H1 (cell line): Measurements from ENCODE around the gene GTSE1. TPM values are rescaled to one million over a fixed set of nuclear protein-coding genes. Genes with fewer than 3 reads are reported as not detected.

Source experiments
- CTCF ChIA-PET: fragments of 300-600 bp; sonication (Branson Sonifier 250); formaldehyde crosslinking; loops from one replicate; lab custom pipeline; 2021; ENCODE audit not compliant: partially characterized antibody; lab: Charles Lee
- POLR2A ChIA-PET: fragments of 300-600 bp; sonication (Branson Sonifier 250); formaldehyde crosslinking; loops from one replicate; lab custom pipeline; 2021; ENCODE audit warnings: inconsistent platforms; ENCODE audit not compliant: partially characterized antibody; lab: Charles Lee
- DNase-seq, 2 experiments: peaks; one replicate each; pipeline versions ENCODE4 v3.0.0 to v3.0.0-alpha.2; 2010 to 2022; ENCODE audit warnings: low spot score in 2 of 2, low read depth in 1 of 2, mixed read lengths in 1 of 2
- FAIRE-seq: peaks from 2 replicates; lab custom pipeline; 2011; peaks lifted over from hg19 to GRCh38; lab: Jason Lieb, UNC
- H2AFZ ChIP-seq: 2 replicates; pipeline ENCODE4 v1.8.1; 2012; ENCODE audit warnings: low read length, inconsistent platforms
- H2AK5ac ChIP-seq: 2 replicates; pipeline ENCODE4 v1.6.1; 2013; ENCODE audit warnings: low read depth, low read length
- H2BK120ac ChIP-seq: replicated peaks from 2 replicates; pipeline ENCODE3; 2013; ENCODE audit warnings: low read depth, low read length, inconsistent platforms
- H2BK12ac ChIP-seq: 2 replicates; pipeline ENCODE4 v1.6.1; 2013; ENCODE audit warnings: low read depth, low read length
- H2BK15ac ChIP-seq: 2 replicates; pipeline ENCODE4 v1.6.1; 2013; ENCODE audit warnings: low read length
- H2BK20ac ChIP-seq: 2 replicates; pipeline ENCODE4 v1.6.1; 2013; ENCODE audit warnings: low read length
- H2BK5ac ChIP-seq: 2 replicates; pipeline ENCODE4 v1.6.1; 2013; ENCODE audit warnings: low read depth, low read length
- H3K14ac ChIP-seq: 2 replicates; pipeline ENCODE4 v1.6.1; 2013; ENCODE audit warnings: inconsistent platforms; ENCODE audit not compliant: insufficient read length
- H3K18ac ChIP-seq: 2 replicates; pipeline ENCODE4 v1.6.1; 2013; ENCODE audit warnings: low read length; ENCODE audit errors: extremely low read depth
- H3K23ac ChIP-seq: 2 replicates; pipeline ENCODE4 v1.6.1; 2013; ENCODE audit warnings: inconsistent platforms; ENCODE audit not compliant: insufficient read length
- H3K23me2 ChIP-seq: 2 replicates; pipeline ENCODE4 v1.6.1; 2013; ENCODE audit warnings: low read depth, low read length
- H3K27ac ChIP-seq: 2 replicates; pipeline ENCODE4 v1.6.1; 2011; ENCODE audit warnings: low read depth, low read length, inconsistent platforms
- H3K27me3 ChIP-seq, 4 experiments: replicated peaks in 1 of 4; 1 replicate in 1 of 4; 2 replicates in 3 of 4; pipeline versions ENCODE4 v1.6.1 to v1.8.1; 2011 to 2013; ENCODE audit warnings: low read length in 3 of 4, mild to moderate bottlenecking in 3 of 4, inconsistent platforms in 2 of 4, mixed read lengths in 2 of 4, moderate library complexity in 1 of 4; ENCODE audit not compliant: control insufficient read depth in 3 of 4, insufficient read depth in 3 of 4; ENCODE audit errors: extremely low read depth in 1 of 4
- H3K36me3 ChIP-seq, 4 experiments: 2 replicates each; pipeline versions ENCODE4 v1.6.1 to v1.8.1; 2011 to 2013; ENCODE audit warnings: mild to moderate bottlenecking in 4 of 4, low read length in 3 of 4, moderate library complexity in 2 of 4, control low read depth in 1 of 4, inconsistent platforms in 1 of 4; ENCODE audit not compliant: insufficient read depth in 4 of 4, control insufficient read depth in 2 of 4
- H3K4ac ChIP-seq: replicated peaks from 2 replicates; pipeline ENCODE3; 2013; ENCODE audit warnings: low read length, low read depth, mixed read lengths, inconsistent platforms; ENCODE audit not compliant: insufficient read length
- H3K4me1 ChIP-seq, 4 experiments: replicated peaks in 1 of 4; 1 replicate in 1 of 4; 2 replicates in 3 of 4; pipeline versions ENCODE4 v1.6.1 to v1.8.1; 2011 to 2013; ENCODE audit warnings: low read length in 3 of 4, inconsistent platforms in 2 of 4, mixed read lengths in 1 of 4; ENCODE audit not compliant: insufficient read depth in 4 of 4, control insufficient read depth in 3 of 4
- H3K4me2 ChIP-seq, 2 experiments: 2 replicates each; pipeline versions ENCODE4 v1.6.1 to v1.8.1; 2011 to 2013; ENCODE audit warnings: low read depth in 2 of 2, low read length in 2 of 2, control low read depth in 1 of 2, inconsistent platforms in 1 of 2, mild to moderate bottlenecking in 1 of 2; ENCODE audit not compliant: insufficient read depth in 1 of 2
- H3K4me3 ChIP-seq, 4 experiments: fragments of 200-600, 300-600 bp in 1 of 4; sonication (generic), shearing (Covaris generic), sonication (Bioruptor Twin) in 1 of 4; 2 replicates each; pipeline versions ENCODE4 v1.5.1 to v1.8.1; 2011 to 2016; ENCODE audit warnings: low read length in 4 of 4, low read depth in 3 of 4, control low read depth in 2 of 4, inconsistent platforms in 2 of 4, mild to moderate bottlenecking in 2 of 4, mixed read lengths in 1 of 4, moderate library complexity in 1 of 4; ENCODE audit not compliant: insufficient read depth in 2 of 4; ENCODE audit errors: extremely low read depth in 1 of 4
- H3K56ac ChIP-seq: replicated peaks from 2 replicates; pipeline ENCODE3; 2013; ENCODE audit warnings: low read depth, mild to moderate bottlenecking, mixed read lengths, low read length, inconsistent platforms; ENCODE audit not compliant: insufficient read length
- H3K79me1 ChIP-seq: 2 replicates; pipeline ENCODE4 v1.6.1; 2013; ENCODE audit warnings: low read depth, low read length, control low read depth
- H3K79me2 ChIP-seq, 2 experiments: 2 replicates each; pipeline versions ENCODE4 v1.6.1 to v1.8.1; 2012 to 2013; ENCODE audit warnings: low read length in 2 of 2, mild to moderate bottlenecking in 2 of 2, inconsistent platforms in 1 of 2; ENCODE audit not compliant: insufficient read depth in 2 of 2, control insufficient read depth in 1 of 2
- H3K9ac ChIP-seq, 4 experiments: replicated peaks in 1 of 4; 1 replicate in 1 of 4; 2 replicates in 3 of 4; pipeline versions ENCODE4 v1.6.1 to v1.8.1; 2011 to 2013; ENCODE audit warnings: low read depth in 3 of 4, low read length in 3 of 4, control low read depth in 2 of 4, mild to moderate bottlenecking in 2 of 4, moderate library complexity in 2 of 4, inconsistent platforms in 1 of 4; ENCODE audit errors: extremely low read depth in 1 of 4
- H3K9me3 ChIP-seq, 2 experiments: 2 replicates each; pipeline versions ENCODE4 v1.6.1 to v1.8.1; 2012 to 2013; ENCODE audit warnings: mild to moderate bottlenecking in 2 of 2, moderate library complexity in 2 of 2, control low read depth in 1 of 2, inconsistent platforms in 1 of 2, low read depth in 1 of 2, low read length in 1 of 2, mixed read lengths in 1 of 2; ENCODE audit not compliant: insufficient read depth in 2 of 2
- H4K20me1 ChIP-seq, 2 experiments: replicated peaks in 1 of 2; 2 replicates each; pipeline versions ENCODE3 to v1.8.1; 2011 to 2013; ENCODE audit warnings: inconsistent platforms in 2 of 2, low read length in 2 of 2, mild to moderate bottlenecking in 1 of 2; ENCODE audit not compliant: insufficient read depth in 2 of 2, control insufficient read depth in 1 of 2
- H4K5ac ChIP-seq: 2 replicates; pipeline ENCODE4 v1.6.1; 2013; ENCODE audit warnings: low read length, low read depth, mixed read lengths, inconsistent platforms; ENCODE audit not compliant: insufficient read length
- H4K8ac ChIP-seq: 2 replicates; pipeline ENCODE4 v1.8.0; 2013; ENCODE audit warnings: mild to moderate bottlenecking, moderate library complexity, low read length, inconsistent platforms; ENCODE audit not compliant: insufficient read depth; ENCODE audit errors: extremely low read depth
- H4K91ac ChIP-seq: replicated peaks from 2 replicates; pipeline ENCODE3; 2013; ENCODE audit warnings: low read length, mixed read lengths, inconsistent platforms; ENCODE audit not compliant: insufficient read length
- ASH2L ChIP-seq: fragments of 200-600, 300-600 bp; sonication (generic); IDR thresholded peaks from one replicate; pipeline ENCODE4 v1.7.1; 2017; ENCODE audit warnings: low read length
- CBX5 ChIP-seq: fragments of 300-800, 300-1000 bp; sonication (generic); IDR thresholded peaks from 2 replicates; pipeline ENCODE4 v1.7.1; 2016; ENCODE audit warnings: antibody characterized with exemption, low read length, low read depth
- CHD2 ChIP-seq: IDR thresholded peaks from 2 replicates; pipeline ENCODE4 v1.6.1; 2012; ENCODE audit warnings: low read length, improper control_type of control experiment
- CREB1 ChIP-seq: IDR thresholded peaks from 2 replicates; pipeline ENCODE4 v1.6.1; 2012; ENCODE audit warnings: inconsistent platforms
- EZH2 ChIP-seq: fragments of 200-600 bp; sonication (generic); IDR thresholded peaks from 2 replicates; pipeline ENCODE4 v1.7.1; 2012; ENCODE audit warnings: low read depth, mild to moderate bottlenecking, moderate library complexity, low read length, inconsistent platforms; ENCODE audit not compliant: severe bottlenecking
- KDM1A ChIP-seq: fragments of 200-600, 300-600 bp; sonication (generic); IDR thresholded peaks from 2 replicates; pipeline ENCODE4 v1.7.1; 2016; ENCODE audit warnings: mild to moderate bottlenecking, low read length, borderline replicate concordance
- KDM5A ChIP-seq: fragments of 200-600 bp; IDR thresholded peaks from 2 replicates; pipeline ENCODE4 v1.7.1; 2012; ENCODE audit warnings: mild to moderate bottlenecking, low read length, inconsistent platforms, mixed read lengths
- POLR2A ChIP-seq, 2 experiments: IDR thresholded peaks; 1 replicate in 1 of 2; 2 replicates in 1 of 2; pipeline ENCODE4 v1.6.1; 2011; ENCODE audit warnings: low read depth in 2 of 2, low read length in 2 of 2, mild to moderate bottlenecking in 2 of 2; ENCODE audit errors: control extremely low read depth in 1 of 2
- RAD21 ChIP-seq, 2 experiments: IDR thresholded peaks in 1 of 2; conservative IDR thresholded peaks in 1 of 2; 2 replicates each; pipeline ENCODE4 v1.6.1; 2011; ENCODE audit warnings: low read depth in 2 of 2, low read length in 2 of 2, improper control_type of control experiment in 1 of 2, inconsistent platforms in 1 of 2, mild to moderate bottlenecking in 1 of 2, moderate library complexity in 1 of 2
- RFX5 ChIP-seq: IDR thresholded peaks from 2 replicates; pipeline ENCODE4 v1.6.1; 2011; ENCODE audit warnings: low read depth, low read length, improper control_type of control experiment, borderline replicate concordance
- RXRA ChIP-seq: IDR thresholded peaks from 2 replicates; pipeline ENCODE4 v1.6.1; 2011; ENCODE audit warnings: low read depth, mild to moderate bottlenecking, low read length, moderate library complexity; ENCODE audit not compliant: insufficient read depth
- SAP30 ChIP-seq: fragments of 300-600 bp; sonication (generic); IDR thresholded peaks from 2 replicates; pipeline ENCODE4 v1.7.1; 2012; ENCODE audit warnings: low read length, moderate library complexity, mild to moderate bottlenecking, inconsistent platforms; ENCODE audit not compliant: insufficient read depth, insufficient replicate concordance
- SP1 ChIP-seq: IDR thresholded peaks from 2 replicates; pipeline ENCODE4 v1.6.1; 2011; ENCODE audit warnings: low read depth, low read length
- SRF ChIP-seq: IDR thresholded peaks from 2 replicates; pipeline ENCODE4 v1.6.1; 2011; ENCODE audit warnings: mild to moderate bottlenecking, low read depth, low read length, moderate library complexity
- TEAD4 ChIP-seq: IDR thresholded peaks from 2 replicates; pipeline ENCODE4 v1.6.1; 2012; ENCODE audit warnings: low read depth, low read length, inconsistent platforms, mixed read lengths
- YY1 ChIP-seq: IDR thresholded peaks from 2 replicates; pipeline ENCODE4 v1.6.1; 2011; ENCODE audit warnings: low read depth, mild to moderate bottlenecking, low read length
- WGBS, 2 experiments: shearing (Covaris generic) in 1 of 2; methylation state at CpG; one replicate each; pipeline versions ENCODE4 v1.1.6 to v1.1.7; 2013 to 2015; ENCODE audit warnings: low lambda C conversion rate in 2 of 2, mixed read lengths in 2 of 2, inconsistent platforms in 1 of 2, low coverage in 1 of 2, missing lambda C conversion rate in 1 of 2; ENCODE audit not compliant: insufficient replicate concordance in 2 of 2, insufficient coverage in 1 of 2, insufficient read length in 1 of 2; ENCODE audit errors: extremely low coverage in 1 of 2, missing lambda C conversion rate in 1 of 2; 5-methylcytosine and 5-hydroxymethylcytosine counted together
- polyA plus RNA-seq, 7 experiments: library from polyadenylated mRNA; depleted of rRNA in 3 of 7; stranded (reverse) in 5 of 7; unstranded in 2 of 7; fragments of >200 nt in 5 of 7; fragments of 200-250 nt in 2 of 7; gene quantifications; 1 replicate in 5 of 7; 2 replicates in 1 of 7; 4 replicates in 1 of 7; pipeline versions ENCODE4 v1.2.1 to v1.2.3, GENCODE V29; 2011 to 2013; ENCODE audit warnings: missing spikeins in 2 of 7, mixed read lengths in 2 of 7
- total RNA-seq: library from RNA; stranded (reverse); fragmentation: NEBNext Ultra II Directional; extraction: Animal tissue kit (Norgen Biotek cat#: 25700); gene quantifications from 2 replicates; pipeline ENCODE4 v1.2.1, GENCODE V29; 2021

Gene GTSE1
- total and polyA plus RNA-seq, 2 of the 8 experiments (the other 6 are each of a cell fraction or from before 2014, with no cell fraction given): 17.5 to 38.6 TPM

- CTCF ChIA-PET: interaction anchor here (0.6 to 5.0 kb wide), 10 partner anchors 23 to 1444 kb away, joined by 3 to 30 read pairs (median 3); no protein-coding TSS in a partner anchor
- no peak for DNase-seq
- no peak for TF ChIP-seq YY1
- TF ChIP-seq CREB1: no peak
- no peak for TF ChIP-seq ASH2L
- TF ChIP-seq SAP30: no peak
- TF ChIP-seq KDM5A: no peak
- TF ChIP-seq TEAD4: no peak
- TF ChIP-seq CBX5: no peak
- TF ChIP-seq CHD2: no peak
- no peak for TF ChIP-seq EZH2
- TF ChIP-seq POLR2A (IDR thresholded peaks at IDR 0.05; ENCODE audit: control extremely low read depth in 1 of 2, low read depth in 2 of 2, low read length in 2 of 2): no peak
- TF ChIP-seq RXRA: no peak
- no peak for TF ChIP-seq RAD21 (IDR thresholded peaks at IDR 0.05 in 1 of 2, conservative IDR thresholded peaks at IDR 0.05 in 1 of 2; ENCODE audit: low read depth in 2 of 2, low read length in 2 of 2)
- TF ChIP-seq SP1: no peak
- TF ChIP-seq KDM1A: no peak
- TF ChIP-seq SRF: no peak
- no peak for TF ChIP-seq RFX5
Observed at GRCh38 chr22:46315976-46316375, 19.3 kb downstream of the GTSE1 start.

More at GRCh38 chr22:46315976-46316375, 19.3 kb downstream of the GTSE1 start:
- Histone ChIP-seq H2BK120ac (no peak overlapping the region), H3K27ac (no peak overlapping the region), H3K23me2 (no peaks in the 10 kb centered on the region), H4K20me1 (peaks cover 0 to 10% of the 10 kb centered on the region in 2 experiments), H2BK5ac (no peak overlapping the region), H3K14ac (no peak overlapping the region), H3K79me1 (peaks cover 5% of the 10 kb centered on the region; the same call in 1 of the 2 replicates), H4K5ac (no peak overlapping the region), H3K27me3 (no peaks in the 10 kb centered on the region), H2AK5ac (no peak overlapping the region), H3K9me3 (no peaks in the 10 kb centered on the region), H4K8ac (no peak overlapping the region), H3K4me3 (no peak overlapping the region), H2AFZ (no peak overlapping the region), H3K4ac (no peak overlapping the region), H3K4me2 (no peak overlapping the region), H2BK20ac (no peak overlapping the region), H3K4me1 (no peaks in the 10 kb centered on the region), H3K36me3 (peaks cover 10 to 27% (median 17%) of the 10 kb centered on the region in 4 experiments; a peak in 6 of 8 replicates), H3K79me2 (no peaks in the 10 kb centered on the region), H3K56ac (no peak overlapping the region), H2BK15ac (no peak overlapping the region), H3K9ac (no peak overlapping the region), H3K18ac (no peak overlapping the region), H4K91ac (no peak overlapping the region), H2BK12ac (no peak overlapping the region), H3K23ac (no peak overlapping the region)
- no peak for FAIRE-seq
- POLR2A ChIA-PET: no interaction called here
- WGBS, 2 experiments: 82% methylated on average over 12 of the region's 12 CpGs; no CpG with 5 or more reads in 1 of the 2 experiments
